Measurements from ENCODE around the gene DIP2C.
"Not testable (repeated sequence)": the region's sequence is repeated elsewhere in the genome, so short reads cannot be mapped to it uniquely, and the experiment has no call there.

DIP2C gene

GRCh38 chr10:673492-673891, 16.0 kb downstream of the DIP2C start:
- no peak for DNase-seq

GRCh38 chr10:672992-673391, 16.5 kb downstream of the DIP2C start:
- DNase-seq = no peak

GRCh38 chr10:672203-672602, 17.3 kb downstream of the DIP2C start:
- DNase-seq = no peak

GRCh38 chr10:670990-671389, 18.5 kb downstream of the DIP2C start:
- no peak for DNase-seq

- no peak for DNase-seq
Observed at GRCh38 chr10:670038-670437, 19.4 kb downstream of the DIP2C start.

- no peak for DNase-seq
Observed at GRCh38 chr10:668786-669485, 20.5 kb downstream of the DIP2C start.

- no peak for DNase-seq
Observed at GRCh38 chr10:667602-668143, 21.8 kb downstream of the DIP2C start.

- DNase-seq = no peak
Observed at GRCh38 chr10:667096-667495, 22.4 kb downstream of the DIP2C start.

GRCh38 chr10:666237-667012, 23.0 kb downstream of the DIP2C start:
- no peak for DNase-seq

GRCh38 chr10:665579-666091, 23.8 kb downstream of the DIP2C start:
- DNase-seq = no peak

- DNase-seq = no peak
Observed at GRCh38 chr10:664893-665292, 24.6 kb downstream of the DIP2C start.

- DNase-seq = no peak
Observed at GRCh38 chr10:664301-664700, 25.2 kb downstream of the DIP2C start.

- DNase-seq = no peak
Observed at GRCh38 chr10:663831-664251, 25.6 kb downstream of the DIP2C start.

- DNase-seq = no peak
Observed at GRCh38 chr10:663466-663751, 26.1 kb downstream of the DIP2C start.

GRCh38 chr10:662686-663465, 26.6 kb downstream of the DIP2C start:
- DNase-seq = no peak

GRCh38 chr10:662223-662605, 27.3 kb downstream of the DIP2C start:
- DNase-seq = no peak

GRCh38 chr10:661597-662222, 27.8 kb downstream of the DIP2C start:
- no peak for DNase-seq

- DNase-seq = no peak
Observed at GRCh38 chr10:660970-661596, 28.4 kb downstream of the DIP2C start.

- no peak for DNase-seq
Observed at GRCh38 chr10:660413-660969, 29.0 kb downstream of the DIP2C start.

GRCh38 chr10:659688-660141, 29.8 kb downstream of the DIP2C start:
- no peak for DNase-seq

- DNase-seq = not testable (repeated sequence)
Observed at GRCh38 chr10:657816-658350, 31.6 kb downstream of the DIP2C start.

All from suppressor macrophage (primary cell).